Activated T-cell treated with anti-CD3 and anti-CD28 coated beads, Interleukin-2, amount 50 U/mL, for 48 hours (primary cell): ENCODE measurements around the gene EHMT2.
A peak's percentile ranks its signal among the peaks of the same experiment; 100 is the strongest.
"Not testable (repeated sequence)": the region's sequence is repeated elsewhere in the genome, so short reads cannot be mapped to it uniquely, and the experiment has no call there.

ENCODE experiments used
- DNase-seq, 2 experiments: peaks; one replicate each; pipeline ENCODE4 v3.0.0-alpha.2; 2020

EHMT2 gene

DNA sequence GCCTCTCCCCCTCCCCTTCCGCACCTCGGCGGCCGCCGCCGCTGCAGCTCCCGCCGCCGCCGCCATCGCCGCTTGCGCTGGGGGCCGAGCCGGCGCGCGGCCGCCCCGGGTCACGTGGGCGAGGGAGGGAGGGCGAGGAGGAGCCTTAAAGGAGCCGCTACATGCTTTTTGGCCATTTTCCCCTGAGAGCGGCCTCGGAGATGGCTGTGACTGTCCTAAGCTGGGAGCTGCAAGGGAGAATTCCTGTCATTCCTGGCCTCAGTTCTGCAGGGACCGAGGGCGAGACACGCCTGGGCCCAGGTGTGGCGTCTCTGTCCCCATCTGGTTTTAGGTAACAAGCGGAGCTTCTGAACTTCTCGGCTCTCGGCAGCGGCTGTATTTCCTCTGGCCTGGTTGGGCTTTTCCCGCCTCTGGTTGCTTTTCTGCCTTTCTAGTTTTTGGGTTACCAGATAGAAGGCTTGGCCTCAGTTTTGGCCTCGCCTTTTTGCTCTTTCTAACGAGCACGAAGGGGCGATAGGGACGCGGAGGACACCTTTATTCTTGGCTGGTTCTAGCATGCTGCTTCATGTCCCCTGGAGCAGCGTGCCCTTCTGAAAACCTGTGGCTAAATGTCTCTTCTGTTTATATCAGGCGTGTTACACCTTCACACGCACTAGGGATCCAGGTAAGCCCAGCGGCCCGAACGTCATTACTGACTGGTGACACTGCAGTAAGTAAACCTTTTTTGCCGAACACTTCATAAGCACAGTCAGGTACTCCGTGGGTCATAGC is at the start of gene EHMT2:
TSS of gene EHMT2 (minus strand) at position 87 of the 771 bp plus-strand sequence. CDS start at position 66, 21 bp downstream.
- DNase-seq = peak; percentile 87 to 90

DNA sequence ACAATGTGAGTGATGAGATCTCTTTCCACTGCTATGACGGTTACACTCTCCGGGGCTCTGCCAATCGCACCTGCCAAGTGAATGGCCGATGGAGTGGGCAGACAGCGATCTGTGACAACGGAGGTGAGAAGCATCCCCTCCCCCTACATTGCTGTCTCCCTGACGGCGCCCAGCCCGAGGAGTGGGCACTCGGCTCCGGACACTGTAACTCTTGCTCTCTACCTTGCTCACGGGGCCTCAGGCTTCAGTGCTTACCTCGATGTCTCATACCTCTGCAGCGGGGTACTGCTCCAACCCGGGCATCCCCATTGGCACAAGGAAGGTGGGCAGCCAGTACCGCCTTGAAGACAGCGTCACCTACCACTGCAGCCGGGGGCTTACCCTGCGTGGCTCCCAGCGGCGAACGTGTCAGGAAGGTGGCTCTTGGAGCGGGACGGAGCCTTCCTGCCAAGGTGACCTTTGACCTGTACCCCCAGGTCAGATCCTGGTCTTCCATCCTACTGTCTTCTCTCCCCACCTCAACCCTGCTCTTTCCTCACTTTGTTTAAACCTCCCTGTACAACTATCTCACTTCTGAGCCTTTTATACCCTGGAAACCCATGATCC is 49.7 kb upstream of the EHMT2 start:
- no peak for DNase-seq

DNA sequence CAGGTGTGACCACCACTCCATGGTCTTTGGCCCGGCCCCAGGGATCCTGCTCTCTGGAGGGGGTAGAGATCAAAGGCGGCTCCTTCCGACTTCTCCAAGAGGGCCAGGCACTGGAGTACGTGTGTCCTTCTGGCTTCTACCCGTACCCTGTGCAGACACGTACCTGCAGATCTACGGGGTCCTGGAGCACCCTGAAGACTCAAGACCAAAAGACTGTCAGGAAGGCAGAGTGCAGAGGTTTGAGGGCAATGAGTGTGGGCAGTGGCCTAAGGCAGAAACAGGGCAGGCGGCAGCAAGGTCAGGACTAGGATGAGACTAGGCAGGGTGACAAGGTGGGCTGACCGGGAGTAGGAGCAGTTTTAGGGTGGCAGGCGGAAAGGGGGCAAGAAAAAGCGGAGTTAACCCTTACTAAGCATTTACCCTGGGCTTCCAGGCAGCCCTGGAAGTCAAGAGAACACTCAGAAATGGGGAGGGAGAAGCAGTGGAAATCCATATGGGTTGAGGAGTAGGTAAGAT is 48.9 kb upstream of the EHMT2 start:
- DNase-seq = no peak

DNA sequence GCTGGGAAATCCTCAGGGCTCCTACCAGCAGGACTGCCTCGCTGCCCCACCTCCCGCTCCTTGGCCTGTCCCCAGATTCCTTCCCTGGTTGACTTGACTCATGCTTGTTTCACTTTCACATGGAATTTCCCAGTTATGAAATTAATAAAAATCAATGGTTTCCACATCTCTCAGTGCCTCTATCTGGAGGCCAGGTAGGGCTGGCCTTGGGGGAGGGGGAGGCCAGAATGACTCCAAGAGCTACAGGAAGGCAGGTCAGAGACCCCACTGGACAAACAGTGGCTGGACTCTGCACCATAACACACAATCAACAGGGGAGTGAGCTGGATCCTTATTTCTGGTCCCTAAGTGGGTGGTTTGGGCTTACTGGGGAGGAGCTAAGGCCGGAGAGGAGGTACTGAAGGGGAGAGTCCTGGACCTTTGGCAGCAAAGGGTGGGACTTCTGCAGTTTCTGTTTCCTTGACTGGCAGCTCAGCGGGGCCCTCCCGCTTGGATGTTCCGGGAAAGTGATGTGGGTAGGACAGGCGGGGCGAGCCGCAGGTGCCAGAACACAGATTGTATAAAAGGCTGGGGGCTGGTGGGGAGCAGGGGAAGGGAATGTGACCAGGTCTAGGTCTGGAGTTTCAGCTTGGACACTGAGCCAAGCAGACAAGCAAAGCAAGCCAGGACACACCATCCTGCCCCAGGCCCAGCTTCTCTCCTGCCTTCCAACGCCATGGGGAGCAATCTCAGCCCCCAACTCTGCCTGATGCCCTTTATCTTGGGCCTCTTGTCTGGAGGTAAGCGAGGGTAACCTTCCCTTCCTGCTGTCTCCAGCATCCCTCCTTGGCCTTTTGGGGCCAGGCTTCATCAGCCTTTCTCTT is 48.2 kb upstream of the EHMT2 start, which contains the start of gene CFB:
TSS of gene CFB (plus strand) at position 589 of the 863 bp plus-strand sequence. CDS start at position 716, 127 bp downstream.
- no peak for DNase-seq

DNA sequence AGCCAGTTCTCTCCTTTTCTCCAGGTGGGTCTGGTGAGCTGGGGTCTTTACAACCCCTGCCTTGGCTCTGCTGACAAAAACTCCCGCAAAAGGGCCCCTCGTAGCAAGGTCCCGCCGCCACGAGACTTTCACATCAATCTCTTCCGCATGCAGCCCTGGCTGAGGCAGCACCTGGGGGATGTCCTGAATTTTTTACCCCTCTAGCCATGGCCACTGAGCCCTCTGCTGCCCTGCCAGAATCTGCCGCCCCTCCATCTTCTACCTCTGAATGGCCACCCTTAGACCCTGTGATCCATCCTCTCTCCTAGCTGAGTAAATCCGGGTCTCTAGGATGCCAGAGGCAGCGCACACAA is 47.6 kb upstream of the EHMT2 start:
- no peak for DNase-seq

DNA sequence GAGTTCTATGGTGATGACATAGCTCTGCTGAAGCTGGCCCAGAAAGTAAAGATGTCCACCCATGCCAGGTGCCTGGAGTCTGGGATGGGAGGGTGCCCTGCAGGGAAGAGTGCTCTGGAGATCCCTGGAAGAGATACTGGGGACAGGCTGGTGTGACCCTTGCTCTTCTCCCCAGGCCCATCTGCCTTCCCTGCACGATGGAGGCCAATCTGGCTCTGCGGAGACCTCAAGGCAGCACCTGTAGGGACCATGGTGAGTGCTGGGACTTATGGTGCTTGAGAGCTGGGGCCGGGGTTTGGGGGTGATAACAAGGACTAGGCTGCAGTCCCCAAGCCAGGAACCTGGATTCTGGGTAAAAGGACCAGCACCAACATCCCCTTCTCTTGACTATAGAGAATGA is 46.2 kb upstream of the EHMT2 start:
- no peak for DNase-seq

DNA sequence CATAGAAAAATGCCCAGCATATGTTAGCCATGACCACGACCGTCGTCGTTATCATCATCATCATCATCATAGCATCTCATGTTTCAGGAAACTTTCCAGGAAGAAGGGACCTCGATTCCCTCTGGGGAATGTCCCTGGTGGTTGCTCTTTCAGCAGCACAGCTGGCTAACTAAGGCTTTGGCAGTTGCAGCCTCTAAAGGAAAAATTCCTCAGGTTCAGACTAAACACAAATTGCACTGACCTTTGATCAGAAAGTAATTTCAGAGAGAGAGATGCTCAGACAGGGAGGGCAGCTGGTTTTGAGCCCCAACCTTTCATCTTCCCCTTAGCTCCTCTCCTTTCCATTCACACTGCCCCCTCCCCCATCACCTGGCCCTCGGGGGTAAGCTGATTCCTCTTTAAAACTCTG is 42.8 kb upstream of the EHMT2 start:
- no peak for DNase-seq

DNA sequence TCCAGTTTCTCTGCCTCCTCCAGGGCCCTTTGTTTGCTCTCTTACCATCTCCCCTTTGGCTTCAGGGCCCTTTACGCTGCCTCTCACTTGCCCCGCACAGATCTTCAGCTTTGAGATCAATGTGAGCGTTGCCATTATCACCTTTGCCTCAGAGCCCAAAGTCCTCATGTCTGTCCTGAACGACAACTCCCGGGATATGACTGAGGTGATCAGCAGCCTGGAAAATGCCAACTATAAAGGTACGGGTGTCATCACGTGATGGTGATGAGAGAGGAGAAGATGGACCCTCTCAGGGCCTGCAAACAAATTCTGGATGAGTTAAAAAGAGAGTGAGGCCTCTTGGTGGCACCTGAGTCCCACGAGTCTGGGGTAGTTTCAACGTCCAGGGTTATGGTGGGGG is 38.3 kb upstream of the EHMT2 start:
- no peak for DNase-seq

DNA sequence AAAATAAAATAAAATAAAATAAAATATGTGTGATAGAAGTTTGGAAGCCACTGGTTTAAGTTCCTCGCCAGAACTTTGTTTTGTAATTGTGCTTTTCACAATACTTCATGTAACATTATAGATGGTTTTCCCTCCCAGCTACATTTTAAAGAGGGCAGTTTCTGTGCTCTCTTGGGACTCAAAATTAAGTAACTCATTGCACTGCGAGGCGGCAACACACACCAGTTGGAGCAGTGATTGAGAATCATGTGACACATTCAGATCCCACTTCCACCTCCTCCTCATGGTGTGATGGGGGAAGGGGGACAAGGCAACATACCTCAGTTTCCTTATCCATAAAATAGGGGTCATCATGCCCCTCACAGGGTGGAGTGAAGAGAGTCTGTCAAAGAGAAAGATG is 37.5 kb upstream of the EHMT2 start:
- DNase-seq = no peak

DNA sequence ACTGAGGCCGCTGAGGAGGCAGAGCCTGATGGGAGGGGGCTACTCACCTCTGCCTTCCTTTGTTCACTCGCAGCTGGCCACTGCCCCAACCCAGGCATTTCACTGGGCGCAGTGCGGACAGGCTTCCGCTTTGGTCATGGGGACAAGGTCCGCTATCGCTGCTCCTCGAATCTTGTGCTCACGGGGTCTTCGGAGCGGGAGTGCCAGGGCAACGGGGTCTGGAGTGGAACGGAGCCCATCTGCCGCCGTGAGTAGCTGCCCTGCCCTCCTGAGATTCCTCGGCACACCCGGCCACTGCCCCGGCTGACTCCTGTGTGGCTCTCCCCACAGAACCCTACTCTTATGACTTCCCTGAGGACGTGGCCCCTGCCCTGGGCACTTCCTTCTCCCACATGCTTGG is 36.0 kb upstream of the EHMT2 start:
- no peak for DNase-seq

DNA sequence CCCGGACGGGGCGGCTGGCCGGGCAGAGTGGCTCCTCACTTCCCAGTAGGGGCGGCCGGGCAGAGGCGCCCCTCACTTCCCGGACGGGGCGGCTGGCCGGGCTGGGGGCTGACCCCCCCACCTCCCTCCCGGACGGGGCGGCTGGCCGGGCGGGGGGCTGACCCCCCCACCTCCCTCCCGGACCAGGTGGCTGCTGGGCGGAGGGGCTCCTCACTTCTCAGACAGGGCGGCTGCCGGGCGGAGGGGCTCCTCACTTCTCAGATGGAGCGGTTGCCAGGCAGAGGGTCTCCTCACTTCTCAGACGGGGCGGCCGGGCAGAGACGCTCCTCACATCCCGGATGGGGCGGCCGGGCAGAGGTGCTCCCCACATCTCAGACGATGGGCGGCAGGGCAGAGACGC is 34.6 kb upstream of the EHMT2 start:
- not testable (repeated sequence) for DNase-seq

DNA sequence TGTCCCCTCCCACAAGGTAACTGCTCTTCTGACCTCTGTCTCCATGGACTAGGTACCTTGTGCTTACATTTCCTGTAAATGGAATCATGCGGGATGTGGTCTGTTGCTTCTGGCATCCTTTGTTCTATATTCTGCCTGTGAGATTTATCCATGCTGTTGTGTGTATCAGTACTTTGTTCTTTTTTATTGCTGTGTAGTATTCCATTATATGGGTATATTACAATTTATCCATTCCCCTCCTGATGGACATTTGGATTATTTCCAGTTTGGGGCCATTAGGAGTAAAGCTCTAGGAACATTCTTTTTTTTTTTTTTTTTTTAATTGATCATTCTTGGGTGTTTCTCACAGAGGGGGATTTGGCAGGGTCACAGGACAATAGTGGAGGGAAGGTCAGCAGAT is 33.5 kb upstream of the EHMT2 start:
- no peak for DNase-seq

DNA sequence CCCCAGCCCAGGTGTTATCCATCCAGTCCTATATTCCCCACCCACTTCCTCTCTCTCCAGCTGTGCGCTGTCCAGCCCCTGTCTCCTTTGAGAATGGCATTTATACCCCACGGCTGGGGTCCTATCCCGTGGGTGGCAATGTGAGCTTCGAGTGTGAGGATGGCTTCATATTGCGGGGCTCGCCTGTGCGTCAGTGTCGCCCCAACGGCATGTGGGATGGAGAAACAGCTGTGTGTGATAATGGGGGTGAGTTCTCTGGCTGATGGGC is 31.1 kb upstream of the EHMT2 start:
- DNase-seq = no peak

DNA sequence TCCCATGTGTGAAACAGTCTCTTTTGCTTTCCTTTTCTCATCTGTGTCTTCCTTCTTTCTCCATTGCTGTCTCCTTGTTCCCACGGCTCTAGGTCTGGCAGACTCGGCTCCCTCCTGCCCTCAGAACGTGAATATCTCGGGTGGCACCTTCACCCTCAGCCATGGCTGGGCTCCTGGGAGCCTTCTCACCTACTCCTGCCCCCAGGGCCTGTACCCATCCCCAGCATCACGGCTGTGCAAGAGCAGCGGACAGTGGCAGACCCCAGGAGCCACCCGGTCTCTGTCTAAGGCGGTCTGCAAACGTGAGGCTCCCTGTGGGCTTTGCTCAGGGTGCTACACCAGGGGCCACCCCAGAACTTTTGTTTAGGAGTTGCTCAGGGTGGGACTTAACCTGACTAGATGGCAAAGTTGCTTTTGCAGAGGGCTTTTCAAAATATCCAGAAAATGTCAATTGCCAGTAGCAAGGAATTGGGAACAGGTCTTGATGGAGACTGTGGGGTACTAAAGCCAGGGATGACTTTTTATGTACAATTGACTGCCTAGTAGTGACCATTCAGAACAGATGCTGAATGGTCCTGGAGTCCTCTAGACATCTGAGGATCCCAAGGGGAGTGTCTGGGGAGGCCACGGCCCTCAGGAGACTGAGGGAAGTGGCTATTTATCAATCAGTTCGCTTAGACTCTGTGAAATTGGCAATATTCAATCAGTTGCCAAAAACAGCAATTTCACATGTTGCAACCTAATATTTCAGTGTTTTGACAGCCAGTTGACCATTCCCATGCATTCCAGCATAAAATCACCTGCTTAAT is 30.6 kb upstream of the EHMT2 start:
- no peak for DNase-seq

DNA sequence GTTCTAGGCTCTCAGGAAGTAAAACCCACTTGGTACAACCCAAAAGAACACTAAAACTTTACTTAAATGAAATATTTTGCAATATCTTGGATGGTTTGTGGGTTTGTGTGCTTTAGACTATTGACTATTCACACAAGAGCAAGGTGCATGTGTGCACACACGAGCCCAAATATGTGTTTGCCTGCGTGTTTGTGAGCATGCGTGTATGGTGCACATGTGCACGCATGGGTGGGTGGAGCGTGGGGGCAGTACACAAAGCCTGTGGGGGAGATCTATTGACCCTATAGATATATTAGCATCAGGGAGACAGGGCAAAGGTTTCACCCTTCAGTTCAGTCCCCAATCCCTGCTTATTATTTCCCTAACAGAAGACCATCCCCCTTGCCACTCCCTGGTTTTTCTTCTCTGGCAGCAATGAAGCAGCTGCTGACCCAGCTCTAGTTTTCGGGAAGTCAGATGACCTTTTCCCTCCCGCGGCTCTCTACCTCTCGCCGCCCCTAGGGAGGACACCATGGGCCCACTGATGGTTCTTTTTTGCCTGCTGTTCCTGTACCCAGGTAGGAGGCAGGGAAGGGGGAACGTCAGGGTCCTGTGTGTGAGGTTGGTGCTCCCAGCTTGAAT is 29.9 kb upstream of the EHMT2 start, which contains the start of gene C2:
TSS of gene C2 (plus strand) at position 476 of the 621 bp plus-strand sequence. CDS start at position 512, 36 bp downstream.
- no peak for DNase-seq

DNA sequence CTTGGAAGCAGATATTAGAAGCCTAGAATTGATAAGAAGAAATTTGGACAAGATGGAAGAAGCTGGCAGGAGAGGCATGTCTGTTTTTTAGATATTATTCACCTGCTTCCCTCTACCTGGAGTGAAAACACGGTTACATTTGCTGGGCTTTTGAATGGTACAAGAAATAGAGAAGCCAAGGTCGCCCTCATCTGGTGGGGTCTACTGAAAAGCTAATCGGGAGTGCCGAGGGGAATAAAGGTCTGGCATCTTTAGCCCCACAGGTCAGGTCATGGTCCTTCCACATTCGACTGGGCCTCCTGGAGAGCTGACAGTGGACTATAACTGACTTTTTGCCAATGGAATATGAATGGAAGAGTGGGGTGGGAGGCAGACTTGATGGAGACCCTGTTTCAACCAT is 25.4 kb upstream of the EHMT2 start:
- peak in 1 of 2 experiments; percentile 46 for DNase-seq

DNA sequence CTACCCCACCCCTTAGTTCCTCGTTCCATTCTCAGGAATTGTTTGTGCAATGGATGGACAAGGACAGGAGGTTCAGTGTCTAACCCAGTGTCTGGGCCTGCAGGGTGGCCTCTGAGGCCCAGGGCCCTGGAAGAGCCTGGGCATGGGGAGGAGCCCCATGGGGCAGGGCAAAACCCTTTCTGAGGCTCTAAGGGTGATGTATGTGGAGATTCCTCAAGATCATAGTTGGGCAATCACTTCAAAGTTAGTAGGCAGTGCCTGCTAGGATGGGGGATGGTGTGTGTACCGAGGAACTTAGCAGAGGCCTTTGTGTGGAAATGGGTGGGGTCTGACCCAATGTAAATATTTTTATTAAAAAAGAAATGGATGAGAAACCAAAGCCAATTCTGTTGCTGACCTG is 23.3 kb upstream of the EHMT2 start:
- DNase-seq = no peak

DNA sequence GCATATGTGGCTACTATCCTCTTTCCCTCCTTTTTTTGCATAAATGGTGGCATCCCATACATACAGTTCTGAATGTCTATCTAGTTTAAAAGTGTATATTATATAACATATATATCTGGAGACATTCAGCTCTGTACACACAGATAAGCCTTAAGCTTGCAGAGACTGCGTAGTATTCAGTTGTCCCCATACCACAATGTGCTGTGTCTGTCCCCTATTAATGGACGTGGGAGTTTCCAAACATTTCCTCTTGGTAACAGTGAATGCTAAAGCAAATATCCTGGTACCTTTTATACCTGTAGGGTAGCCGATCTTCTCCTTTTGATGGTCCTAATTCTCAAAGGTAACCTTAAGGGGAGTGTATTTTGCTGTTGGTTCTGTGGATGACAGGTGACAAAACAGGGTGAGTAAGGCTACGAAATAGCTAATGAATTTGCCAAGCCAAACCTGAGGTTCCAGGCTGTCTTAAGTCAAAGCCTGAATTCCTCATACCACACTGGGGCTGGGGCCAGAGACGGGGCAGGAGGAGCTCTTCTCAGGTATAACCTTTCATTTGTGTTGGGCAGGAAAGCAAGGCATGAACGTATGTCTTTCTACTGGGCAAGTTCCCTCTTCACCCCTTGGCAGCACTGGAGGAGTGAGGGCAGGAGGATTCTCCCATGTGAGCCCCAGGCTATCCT is 22.3 kb upstream of the EHMT2 start:
- no peak for DNase-seq

DNA sequence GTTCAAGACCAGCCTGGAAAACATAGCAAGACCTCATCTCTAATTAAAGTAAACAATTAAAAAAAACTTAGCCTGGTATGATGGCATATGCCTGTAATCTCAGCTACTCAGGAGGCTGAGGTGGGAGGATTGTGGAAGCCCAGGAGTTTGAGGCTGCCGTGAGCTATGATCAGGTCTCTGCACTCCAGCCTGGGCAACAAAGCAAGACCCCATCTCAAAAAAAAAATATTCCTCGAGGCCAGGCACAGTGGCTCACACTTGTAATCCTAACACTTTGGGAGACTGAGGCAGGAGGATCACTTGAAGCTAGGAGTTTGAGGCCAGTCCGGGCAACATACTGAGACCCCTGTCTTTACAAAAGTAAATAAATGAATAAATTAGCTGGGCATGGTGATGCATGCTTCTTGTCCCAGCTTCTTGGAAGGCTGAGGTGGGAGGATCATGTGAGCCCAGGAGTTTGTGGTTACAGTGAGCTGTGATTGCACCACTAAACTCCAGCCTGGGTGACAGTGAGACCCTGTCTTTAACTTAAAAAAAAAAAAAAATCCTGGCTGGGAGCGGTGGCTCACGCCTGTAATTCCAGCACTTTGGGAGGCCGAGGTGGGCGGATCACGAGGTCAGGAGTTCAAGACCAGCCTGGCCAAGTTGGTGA is 20.7 kb upstream of the EHMT2 start:
- no peak for DNase-seq

DNA sequence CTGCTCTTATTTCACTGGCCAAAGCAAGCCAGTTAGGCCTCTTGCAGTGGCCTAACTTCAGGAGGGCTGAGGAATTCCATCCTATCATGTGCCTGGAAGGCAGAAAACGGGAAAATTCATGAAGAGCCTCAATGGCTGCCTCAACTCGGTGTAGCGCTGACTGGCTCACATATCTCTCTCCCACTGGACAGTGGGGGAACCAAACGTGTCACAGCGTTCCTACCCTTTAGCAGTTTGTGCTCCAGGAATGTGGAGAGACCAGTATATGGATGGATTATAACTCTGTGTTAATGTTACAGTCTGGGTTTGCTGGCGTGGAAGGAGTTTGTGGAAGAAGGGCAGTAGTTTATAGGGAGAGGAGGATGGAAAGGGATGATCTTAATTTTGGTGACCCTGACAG is 18.3 kb upstream of the EHMT2 start:
- no peak for DNase-seq

DNA sequence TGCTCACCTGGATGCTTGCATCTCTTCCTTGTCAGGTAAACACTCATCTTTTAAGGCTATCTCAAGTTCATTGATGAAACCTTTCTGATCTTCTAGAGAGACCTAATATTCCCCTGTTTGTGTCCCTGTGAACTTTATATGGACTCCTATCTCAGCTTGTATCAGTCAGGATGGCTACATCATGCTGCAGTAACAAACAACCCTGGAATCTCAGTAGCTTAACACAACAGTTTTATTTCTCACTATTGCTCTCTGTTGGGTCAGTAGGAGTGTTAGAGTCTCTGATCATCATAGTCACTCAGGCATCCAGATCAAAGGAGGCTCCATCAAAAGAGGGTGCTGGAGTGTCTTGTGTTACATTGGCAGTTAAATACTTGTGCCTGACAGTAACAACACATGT is 17.9 kb upstream of the EHMT2 start:
- no peak for DNase-seq
